ENCODE measurements around the gene APH1A.
"Not testable (repeated sequence)": the region's sequence is repeated elsewhere in the genome, so short reads cannot be mapped to it uniquely, and the experiment has no call there.

Gene APH1A
- total RNA-seq = 120 to 154 reads per million in 2 experiments

- DNase-seq (ENCODE audit: low read depth) = peak; percentile 83
Measured at GRCh38 chr1:150268705-150269403, at the start of gene APH1A. APH1A (minus strand) TSS chr1:150269016; CDS start chr1:150268810, 206 bp downstream.

- DNase-seq (ENCODE audit: low read depth) = not testable (repeated sequence)
Measured at GRCh38 chr1:150314691-150315090, 45.9 kb upstream of the APH1A start.

GRCh38 chr1:150311762-150312161, 42.9 kb upstream of the APH1A start:
- no peak for DNase-seq (ENCODE audit: low read depth)

- no peak for DNase-seq (ENCODE audit: low read depth)
Measured at GRCh38 chr1:150309758-150310508, 41.1 kb upstream of the APH1A start.

- DNase-seq (ENCODE audit: low read depth) = not testable (repeated sequence)
Measured at GRCh38 chr1:150308585-150308984, 39.8 kb upstream of the APH1A start.

- DNase-seq (ENCODE audit: low read depth) = no peak
Measured at GRCh38 chr1:150302902-150303301, 34.1 kb upstream of the APH1A start.

GRCh38 chr1:150302338-150302737, 33.5 kb upstream of the APH1A start:
- DNase-seq (ENCODE audit: low read depth) = no peak

- no peak for DNase-seq (ENCODE audit: low read depth)
Measured at GRCh38 chr1:150299716-150300115, 30.9 kb upstream of the APH1A start.

GRCh38 chr1:150295476-150295875, 26.7 kb upstream of the APH1A start:
- no peak for DNase-seq (ENCODE audit: low read depth)

GRCh38 chr1:150293433-150294253, 24.8 kb upstream of the APH1A start, which contains the start of gene MRPS21:
MRPS21 (plus strand) TSS chr1:150293861; CDS start chr1:150294367, 506 bp downstream.
- DNase-seq (ENCODE audit: low read depth) = peak; percentile 79

- DNase-seq (ENCODE audit: low read depth) = no peak
Measured at GRCh38 chr1:150288822-150289221, 20.0 kb upstream of the APH1A start.

GRCh38 chr1:150288382-150288781, 19.6 kb upstream of the APH1A start:
- no peak for DNase-seq (ENCODE audit: low read depth)

- no peak for DNase-seq (ENCODE audit: low read depth)
Measured at GRCh38 chr1:150283260-150283659, 14.4 kb upstream of the APH1A start.

- DNase-seq (ENCODE audit: low read depth) = no peak
Measured at GRCh38 chr1:150282558-150282958, 13.7 kb upstream of the APH1A start.

- peak; percentile 69 for DNase-seq (ENCODE audit: low read depth)
Measured at GRCh38 chr1:150281758-150282557, 13.1 kb upstream of the APH1A start, which contains the start of gene CIART. CIART (plus strand) TSS chr1:150282554; CDS start chr1:150283268, 714 bp downstream.

GRCh38 chr1:150281221-150281757, 12.5 kb upstream of the APH1A start:
- DNase-seq (ENCODE audit: low read depth) = peak; percentile 31

- DNase-seq (ENCODE audit: low read depth) = no peak
Measured at GRCh38 chr1:150280138-150280707, 11.4 kb upstream of the APH1A start.

- no peak for DNase-seq (ENCODE audit: low read depth)
Measured at GRCh38 chr1:150273311-150273710, 4.5 kb upstream of the APH1A start.

- DNase-seq (ENCODE audit: low read depth) = no peak
Measured at GRCh38 chr1:150271291-150271959, 2.6 kb upstream of the APH1A start.

GRCh38 chr1:150269451-150269850, 635 bp upstream of the APH1A start:
- DNase-seq (ENCODE audit: low read depth) = no peak
